GM12891 (cell line): ENCODE results near the gene MICU1.

Source experiments
- PAX5 ChIP-seq: IDR thresholded peaks from 2 replicates; pipeline ENCODE4 v1.6.1; 2011; ENCODE audit warnings: low read length, moderate library complexity, mild to moderate bottlenecking; ENCODE audit not compliant: insufficient read depth, severe bottlenecking
- POLR2A ChIP-seq: IDR thresholded peaks from 2 replicates; pipeline ENCODE4 v1.6.1; 2011; ENCODE audit warnings: low read depth, low read length, control low read depth
- POLR2AphosphoS5 ChIP-seq: IDR thresholded peaks from 2 replicates; pipeline ENCODE4 v1.6.1; 2011; ENCODE audit warnings: low read depth, low read length, control low read depth
- POU2F2 ChIP-seq: IDR thresholded peaks from 2 replicates; pipeline ENCODE4 v1.6.1; 2011; ENCODE audit warnings: low read depth, mild to moderate bottlenecking, control low read depth, low read length, moderate library complexity
- SPI1 ChIP-seq: IDR thresholded peaks from 2 replicates; pipeline ENCODE4 v1.6.1; 2011; ENCODE audit warnings: low read depth, low read length, control low read depth
- TAF1 ChIP-seq: IDR thresholded peaks from 2 replicates; pipeline ENCODE4 v1.6.1; 2011; ENCODE audit warnings: low read depth, low read length, control low read depth

GRCh38 chr10:72328829-72329204, 297.1 kb downstream of the MICU1 start:
- no peak for TF ChIP-seq POLR2A
- TF ChIP-seq TAF1 = no peak
- no peak for TF ChIP-seq POLR2AphosphoS5
- no peak for TF ChIP-seq POU2F2
- TF ChIP-seq SPI1 = no peak
- no peak for TF ChIP-seq PAX5
